T-helper 2 cell treated with Interferon-gamma antibody and Interleukin-4, amounts not matched to agents 5 μg/mL and 100 μg/mL, for 36 hours (primary cell): ENCODE measurements around the gene SAT2.
"Not testable (repeated sequence)": the region's sequence is repeated elsewhere in the genome, so short reads cannot be mapped to it uniquely, and the experiment has no call there.

Experiments
- DNase-seq: peaks from one replicate; pipeline ENCODE4 v3.0.0; 2021; ENCODE audit warnings: low spot score
- H3K27ac Mint-ChIP-seq: one replicate; pipeline ENCODE4 v1.8.0; 2021; ENCODE audit warnings: mild to moderate bottlenecking, mixed read lengths
- H3K27me3 Mint-ChIP-seq: one replicate; pipeline ENCODE4 v1.8.0; 2021; ENCODE audit warnings: low read depth, mixed read lengths
- H3K36me3 Mint-ChIP-seq: one replicate; pipeline ENCODE4 v1.8.0; 2021; ENCODE audit warnings: low read depth, mixed read lengths
- H3K4me1 Mint-ChIP-seq: one replicate; pipeline ENCODE4 v1.8.0; 2021; ENCODE audit warnings: low read depth, mixed read lengths
- H3K4me3 Mint-ChIP-seq: one replicate; pipeline ENCODE4 v1.8.0; 2022; ENCODE audit warnings: mild to moderate bottlenecking, moderate library complexity, mixed read lengths
- H3K9me3 Mint-ChIP-seq: one replicate; pipeline ENCODE4 v1.8.0; 2021; ENCODE audit warnings: mixed read lengths

SAT2 gene

GRCh38 chr17:7625749-7626148 lies 1.9 kb downstream of the SAT2 start:
- not testable (repeated sequence) for DNase-seq, H3K36me3 Mint-ChIP-seq, H3K27me3 Mint-ChIP-seq, H3K4me3 Mint-ChIP-seq, H3K27ac Mint-ChIP-seq, H3K9me3 Mint-ChIP-seq, H3K4me1 Mint-ChIP-seq

GRCh38 chr17:7623661-7624060 lies 4.0 kb downstream of the SAT2 start:
- DNase-seq = no peak
- H3K36me3 Mint-ChIP-seq = peaks cover 2% of the 10 kb centered on the region
- no peaks in the 10 kb centered on the region for H3K27me3 Mint-ChIP-seq
- H3K4me1 Mint-ChIP-seq = peaks cover 7% of the 10 kb centered on the region
- no peaks in the 10 kb centered on the region for H3K9me3 Mint-ChIP-seq
- no peak overlapping the region for H3K4me3 Mint-ChIP-seq
- no peak overlapping the region for H3K27ac Mint-ChIP-seq

- Mint-ChIP-seq H3K27me3 (no peaks in the 10 kb centered on the region), H3K4me3 (no peak overlapping the region), H3K4me1 (no peaks in the 10 kb centered on the region), H3K36me3 (no peaks in the 10 kb centered on the region), H3K27ac (no peak overlapping the region), H3K9me3 (no peaks in the 10 kb centered on the region)
- no peak for DNase-seq
Observed at GRCh38 chr17:7620835-7621234, 6.8 kb downstream of the SAT2 start.

GRCh38 chr17:7618608-7619007 lies 9.0 kb downstream of the SAT2 start:
- Mint-ChIP-seq H3K36me3 (peaks cover 2% of the 10 kb centered on the region), H3K9me3 (no peaks in the 10 kb centered on the region), H3K4me3 (no peak overlapping the region), H3K27ac (no peak overlapping the region), H3K27me3 (no peaks in the 10 kb centered on the region), H3K4me1 (peaks cover 6% of the 10 kb centered on the region)
- DNase-seq = no peak

GRCh38 chr17:7615265-7615747 lies 12.3 kb downstream of the SAT2 start:
- Mint-ChIP-seq H3K27me3 (no peaks in the 10 kb centered on the region), H3K4me3 (peak overlapping the region; percentile 78), H3K4me1 (peaks cover 22% of the 10 kb centered on the region), H3K9me3 (no peaks in the 10 kb centered on the region), H3K27ac (peak overlapping the region; percentile 91), H3K36me3 (peaks cover 9% of the 10 kb centered on the region)
- DNase-seq = no peak

- Mint-ChIP-seq H3K36me3 (peaks cover 9% of the 10 kb centered on the region), H3K9me3 (no peaks in the 10 kb centered on the region), H3K27me3 (no peaks in the 10 kb centered on the region), H3K27ac (peak within 1 kb of the TSS; percentile 91), H3K4me3 (peak within 1 kb of the TSS; percentile 97), H3K4me1 (peaks cover 24% of the 10 kb centered on the region)
- DNase-seq = peak; percentile 98
Observed at GRCh38 chr17:7614425-7615264, 13.0 kb downstream of the SAT2 start, which contains the start of gene FXR2. FXR2 (minus strand) TSS chr17:7614897; CDS start chr17:7614532, 365 bp downstream.

GRCh38 chr17:7613769-7614424 lies 13.7 kb downstream of the SAT2 start:
- Mint-ChIP-seq H3K27ac (peak overlapping the region; percentile 91), H3K4me1 (peaks cover 27% of the 10 kb centered on the region), H3K9me3 (no peaks in the 10 kb centered on the region), H3K4me3 (peak overlapping the region; percentile 97), H3K36me3 (peaks cover 9% of the 10 kb centered on the region), H3K27me3 (no peaks in the 10 kb centered on the region)
- DNase-seq = no peak

- no peaks in the 10 kb centered on the region for H3K27me3 Mint-ChIP-seq
Observed at GRCh38 chr17:7612294-7612640, 15.4 kb downstream of the SAT2 start.

GRCh38 chr17:7611635-7612293 lies 15.9 kb downstream of the SAT2 start:
- DNase-seq = no peak
- peaks cover 29% of the 10 kb centered on the region for H3K4me1 Mint-ChIP-seq
- H3K4me3 Mint-ChIP-seq = peak overlapping the region; percentile 44
- no peaks in the 10 kb centered on the region for H3K9me3 Mint-ChIP-seq
- peaks cover 9% of the 10 kb centered on the region for H3K36me3 Mint-ChIP-seq
- no peaks in the 10 kb centered on the region for H3K27me3 Mint-ChIP-seq
- H3K27ac Mint-ChIP-seq = peak overlapping the region; percentile 51

More at GRCh38 chr17:7612294-7612640, 15.4 kb downstream of the SAT2 start:
- H3K9me3 Mint-ChIP-seq = no peaks in the 10 kb centered on the region
- peak overlapping the region; percentile 44 for H3K4me3 Mint-ChIP-seq
- peak overlapping the region; percentile 32 for H3K27ac Mint-ChIP-seq
- H3K4me1 Mint-ChIP-seq = peaks cover 29% of the 10 kb centered on the region
- DNase-seq = no peak
- H3K36me3 Mint-ChIP-seq = peaks cover 9% of the 10 kb centered on the region

- Mint-ChIP-seq H3K4me3 (no peak overlapping the region), H3K36me3 (peaks cover 14% of the 10 kb centered on the region), H3K27ac (no peak overlapping the region), H3K4me1 (peaks cover 35% of the 10 kb centered on the region), H3K9me3 (no peaks in the 10 kb centered on the region), H3K27me3 (no peaks in the 10 kb centered on the region)
- DNase-seq = no peak
Observed at GRCh38 chr17:7610641-7611040, 17.0 kb downstream of the SAT2 start.

GRCh38 chr17:7606280-7606679 lies 21.3 kb downstream of the SAT2 start:
- no peak overlapping the region for H3K4me3 Mint-ChIP-seq
- peak overlapping the region; percentile 45 for H3K27ac Mint-ChIP-seq
- DNase-seq = no peak
- H3K36me3 Mint-ChIP-seq = peaks cover 31% of the 10 kb centered on the region
- H3K4me1 Mint-ChIP-seq = peaks cover 14% of the 10 kb centered on the region
- no peaks in the 10 kb centered on the region for H3K9me3 Mint-ChIP-seq
- H3K27me3 Mint-ChIP-seq = no peaks in the 10 kb centered on the region

GRCh38 chr17:7597561-7597960 lies 30.1 kb downstream of the SAT2 start:
- H3K27ac Mint-ChIP-seq, H3K9me3 Mint-ChIP-seq, DNase-seq, H3K4me1 Mint-ChIP-seq, H3K27me3 Mint-ChIP-seq, H3K4me3 Mint-ChIP-seq: not testable (repeated sequence)
- peaks cover 44% of the 10 kb centered on the region for H3K36me3 Mint-ChIP-seq

GRCh38 chr17:7593296-7593695 lies 34.3 kb downstream of the SAT2 start:
- Mint-ChIP-seq H3K27ac (no peak overlapping the region), H3K4me1 (peaks cover 2% of the 10 kb centered on the region), H3K4me3 (no peak overlapping the region), H3K36me3 (peaks cover 41% of the 10 kb centered on the region), H3K9me3 (no peaks in the 10 kb centered on the region), H3K27me3 (no peaks in the 10 kb centered on the region)
- no peak for DNase-seq
